ENCODE measurements around the gene VPS52.

The VPS52 gene

DNA sequence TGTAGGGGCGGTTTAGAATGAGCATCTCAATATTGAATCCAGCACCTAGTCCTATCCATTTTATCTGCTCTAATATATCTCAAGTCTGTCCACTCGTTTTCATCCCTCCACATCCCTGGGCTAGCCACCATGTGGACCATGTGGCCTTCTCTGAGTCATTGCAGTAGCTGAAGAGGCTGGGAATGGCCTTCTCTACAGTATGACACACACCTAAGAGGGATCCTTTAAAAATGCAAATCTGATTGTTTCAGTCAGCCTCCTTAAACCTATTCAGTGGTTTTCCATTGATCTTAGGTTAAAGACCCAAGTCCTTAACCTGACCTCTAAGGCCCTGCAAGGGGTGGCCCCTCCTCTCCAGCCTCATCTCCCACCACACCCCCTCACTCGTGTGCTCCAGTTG is 54.0 kb downstream of the VPS52 start:
- Histone ChIP-seq H3K27me3 (ENCODE audit: insufficient read depth, insufficient read length) (peaks cover 99% of the 10 kb centered on the region), H3K9me3 (ENCODE audit: insufficient read depth, low read length) (no peaks in the 10 kb centered on the region), H3K9ac (ENCODE audit: insufficient read length, low read depth) (no peak overlapping the region), H3K36me3 (ENCODE audit: insufficient read depth, insufficient read length, low read length) (no peaks in the 10 kb centered on the region), H3K4me1 (ENCODE audit: insufficient read depth, insufficient read length) (peaks cover 5% of the 10 kb centered on the region), H3K4me3 (ENCODE audit: insufficient read length, low read depth) (no peak overlapping the region)
- no peak for TF ChIP-seq YY1 (IDR thresholded peaks at IDR 0.05; ENCODE audit: insufficient read depth, insufficient read length)
- TF ChIP-seq SUZ12 (IDR thresholded peaks at IDR 0.05; ENCODE audit: extremely low read depth, insufficient read depth, insufficient read length), result no peak
- TF ChIP-seq ZNF274 (IDR thresholded peaks at IDR 0.05; ENCODE audit: low read depth, low read length), result no peak
- DNase-seq (ENCODE audit: low read depth, low spot score), result no peak

DNA sequence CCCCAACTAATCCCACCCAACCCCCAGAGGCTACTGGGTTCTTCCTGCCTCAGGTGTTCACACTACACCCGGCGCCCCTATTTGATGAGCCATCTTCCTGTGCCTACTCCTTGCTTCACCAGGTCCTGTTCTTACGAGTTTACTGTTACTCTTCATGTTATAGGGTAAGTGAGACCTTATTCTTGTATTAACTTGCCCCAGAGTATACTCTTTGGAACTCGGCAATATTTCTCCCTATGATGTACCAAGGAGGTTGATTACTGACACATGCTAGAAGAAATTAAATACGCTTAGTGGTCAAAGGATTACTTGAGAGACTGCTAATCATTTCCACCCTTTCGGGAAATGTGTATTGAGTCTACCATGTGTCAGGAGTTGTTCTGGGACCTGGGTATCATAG is 54.4 kb downstream of the VPS52 start:
- DNase-seq (ENCODE audit: low read depth, low spot score), result no peak

DNA sequence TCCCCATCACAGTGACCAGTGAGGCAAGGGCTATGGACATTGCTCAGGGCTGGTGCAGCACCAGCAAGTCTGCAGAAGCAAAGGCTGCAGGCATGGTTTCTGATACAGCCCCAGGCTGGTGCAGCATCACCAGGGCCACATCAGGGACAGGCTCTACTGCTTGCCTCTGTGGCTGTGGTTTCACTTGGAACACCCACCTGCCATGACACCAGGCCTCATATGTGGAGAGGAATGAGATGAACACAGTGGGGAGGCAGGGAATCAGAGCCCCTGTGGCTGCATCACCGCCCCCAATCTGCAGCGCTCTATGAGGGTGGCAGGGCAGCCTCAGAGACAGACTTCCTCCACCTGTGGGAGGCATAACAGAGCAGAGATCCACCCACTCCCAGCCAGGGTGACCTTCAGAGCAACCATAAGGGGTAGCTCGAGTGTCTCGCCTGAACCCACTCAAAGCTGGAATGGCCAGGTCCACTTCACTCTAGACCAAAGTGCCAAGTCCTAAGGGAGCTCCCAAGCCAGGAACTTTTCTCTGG is 55.5 kb downstream of the VPS52 start:
- peaks cover 95% of the 10 kb centered on the region for H3K27me3 ChIP-seq (ENCODE audit: insufficient read depth, insufficient read length)
- no peak overlapping the region for H3K4me3 ChIP-seq (ENCODE audit: insufficient read length, low read depth)

More for the DNA sequence above, 54.4 kb downstream of the VPS52 start:
- no peaks in the 10 kb centered on the region for H3K9me3 ChIP-seq (ENCODE audit: insufficient read depth, low read length)
- H3K27me3 ChIP-seq (ENCODE audit: insufficient read depth, insufficient read length), result peaks cover 99% of the 10 kb centered on the region
- no peak overlapping the region for H3K9ac ChIP-seq (ENCODE audit: insufficient read length, low read depth)
- H3K36me3 ChIP-seq (ENCODE audit: insufficient read depth, insufficient read length, low read length), result peaks cover under 1% of the 10 kb centered on the region
- no peak overlapping the region for H3K4me3 ChIP-seq (ENCODE audit: insufficient read length, low read depth)
- H3K4me1 ChIP-seq (ENCODE audit: insufficient read depth, insufficient read length), result peaks cover 5% of the 10 kb centered on the region
- no peak for TF ChIP-seq YY1 (IDR thresholded peaks at IDR 0.05; ENCODE audit: insufficient read depth, insufficient read length)
- TF ChIP-seq ZNF274 (IDR thresholded peaks at IDR 0.05; ENCODE audit: low read depth, low read length), result no peak
- no peak for TF ChIP-seq SUZ12 (IDR thresholded peaks at IDR 0.05; ENCODE audit: extremely low read depth, insufficient read depth, insufficient read length)

GRCh38 chr6:33215271-33216116 is 56.2 kb downstream of the VPS52 start:
- TF ChIP-seq ZNF274 (IDR thresholded peaks at IDR 0.05; ENCODE audit: low read depth, low read length) (no peak), SUZ12 (IDR thresholded peaks at IDR 0.05; ENCODE audit: extremely low read depth, insufficient read depth, insufficient read length) (no peak), YY1 (IDR thresholded peaks at IDR 0.05; ENCODE audit: insufficient read depth, insufficient read length) (no peak)
- Histone ChIP-seq H3K9me3 (ENCODE audit: insufficient read depth, low read length) (no peaks in the 10 kb centered on the region), H3K4me1 (ENCODE audit: insufficient read depth, insufficient read length) (peaks cover 5% of the 10 kb centered on the region), H3K27me3 (ENCODE audit: insufficient read depth, insufficient read length) (peaks cover 89% of the 10 kb centered on the region), H3K9ac (ENCODE audit: insufficient read length, low read depth) (no peak overlapping the region), H3K4me3 (ENCODE audit: insufficient read length, low read depth) (no peak overlapping the region), H3K36me3 (ENCODE audit: insufficient read depth, insufficient read length, low read length) (peaks cover 9% of the 10 kb centered on the region)
- no peak for DNase-seq (ENCODE audit: low read depth, low spot score)

More for the DNA sequence above, 55.5 kb downstream of the VPS52 start:
- no peak for DNase-seq (ENCODE audit: low read depth, low spot score)
- TF ChIP-seq ZNF274 (IDR thresholded peaks at IDR 0.05; ENCODE audit: low read depth, low read length) (no peak), YY1 (IDR thresholded peaks at IDR 0.05; ENCODE audit: insufficient read depth, insufficient read length) (no peak), SUZ12 (IDR thresholded peaks at IDR 0.05; ENCODE audit: extremely low read depth, insufficient read depth, insufficient read length) (no peak)
- H3K9me3 ChIP-seq (ENCODE audit: insufficient read depth, low read length), result no peaks in the 10 kb centered on the region
- H3K36me3 ChIP-seq (ENCODE audit: insufficient read depth, insufficient read length, low read length), result peaks cover 6% of the 10 kb centered on the region
- no peak overlapping the region for H3K9ac ChIP-seq (ENCODE audit: insufficient read length, low read depth)
- H3K4me1 ChIP-seq (ENCODE audit: insufficient read depth, insufficient read length), result peaks cover 5% of the 10 kb centered on the region

DNA sequence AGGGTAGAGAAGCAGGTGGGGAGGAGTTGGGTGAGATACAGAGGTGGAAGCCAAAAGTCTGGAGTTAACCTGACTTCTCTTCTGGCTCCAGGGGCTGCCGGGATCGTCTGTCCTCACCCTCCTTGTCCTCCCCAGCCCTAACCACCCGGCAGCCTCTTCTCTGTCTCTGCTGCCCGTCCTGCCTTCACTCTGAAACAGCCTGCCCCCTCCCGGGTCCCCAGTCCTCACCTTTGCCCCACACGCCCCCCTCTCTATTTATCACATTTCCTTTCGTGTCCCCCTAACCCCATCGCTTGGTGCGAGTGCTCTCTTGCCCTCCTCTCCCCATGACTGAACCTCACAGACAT is 57.7 kb downstream of the VPS52 start:
- H3K4me3 ChIP-seq (ENCODE audit: insufficient read length, low read depth), result peak overlapping the region; percentile 51
- no peak for TF ChIP-seq YY1 (IDR thresholded peaks at IDR 0.05; ENCODE audit: insufficient read depth, insufficient read length)
- no peak for TF ChIP-seq SUZ12 (IDR thresholded peaks at IDR 0.05; ENCODE audit: extremely low read depth, insufficient read depth, insufficient read length)
- no peak for TF ChIP-seq ZNF274 (IDR thresholded peaks at IDR 0.05; ENCODE audit: low read depth, low read length)
- H3K4me1 ChIP-seq (ENCODE audit: insufficient read depth, insufficient read length), result peaks cover 5% of the 10 kb centered on the region
- peaks cover 81% of the 10 kb centered on the region for H3K27me3 ChIP-seq (ENCODE audit: insufficient read depth, insufficient read length)
- DNase-seq (ENCODE audit: low read depth, low spot score), result no peak
- H3K36me3 ChIP-seq (ENCODE audit: insufficient read depth, insufficient read length, low read length), result peaks cover 21% of the 10 kb centered on the region
- no peak overlapping the region for H3K9ac ChIP-seq (ENCODE audit: insufficient read length, low read depth)
- no peaks in the 10 kb centered on the region for H3K9me3 ChIP-seq (ENCODE audit: insufficient read depth, low read length)

- Histone ChIP-seq H3K4me1 (ENCODE audit: insufficient read depth, insufficient read length) (peaks cover 5% of the 10 kb centered on the region), H3K27me3 (ENCODE audit: insufficient read depth, insufficient read length) (peaks cover 76% of the 10 kb centered on the region), H3K4me3 (ENCODE audit: insufficient read length, low read depth) (peak overlapping the region; percentile 51), H3K36me3 (ENCODE audit: insufficient read depth, insufficient read length, low read length) (peaks cover 21% of the 10 kb centered on the region), H3K9ac (ENCODE audit: insufficient read length, low read depth) (peak overlapping the region; percentile 80), H3K9me3 (ENCODE audit: insufficient read depth, low read length) (no peaks in the 10 kb centered on the region)
- TF ChIP-seq YY1 (IDR thresholded peaks at IDR 0.05; ENCODE audit: insufficient read depth, insufficient read length) (no peak), SUZ12 (IDR thresholded peaks at IDR 0.05; ENCODE audit: extremely low read depth, insufficient read depth, insufficient read length) (peak; percentile 60), ZNF274 (IDR thresholded peaks at IDR 0.05; ENCODE audit: low read depth, low read length) (no peak)
- DNase-seq (ENCODE audit: low read depth, low spot score), result no peak
These were observed 58.3 kb downstream of the VPS52 start for GRCh38 chr6:33213166-33213988.

- TF ChIP-seq YY1 (IDR thresholded peaks at IDR 0.05; ENCODE audit: insufficient read depth, insufficient read length) (no peak), SUZ12 (IDR thresholded peaks at IDR 0.05; ENCODE audit: extremely low read depth, insufficient read depth, insufficient read length) (no peak), ZNF274 (IDR thresholded peaks at IDR 0.05; ENCODE audit: low read depth, low read length) (no peak)
- Histone ChIP-seq H3K4me3 (ENCODE audit: insufficient read length, low read depth) (peak overlapping the region; percentile 51), H3K4me1 (ENCODE audit: insufficient read depth, insufficient read length) (peaks cover 5% of the 10 kb centered on the region), H3K9ac (ENCODE audit: insufficient read length, low read depth) (peak overlapping the region; percentile 80), H3K9me3 (ENCODE audit: insufficient read depth, low read length) (no peaks in the 10 kb centered on the region), H3K27me3 (ENCODE audit: insufficient read depth, insufficient read length) (peaks cover 71% of the 10 kb centered on the region), H3K36me3 (ENCODE audit: insufficient read depth, insufficient read length, low read length) (peaks cover 21% of the 10 kb centered on the region)
- DNase-seq (ENCODE audit: low read depth, low spot score), result no peak
These were observed 58.9 kb downstream of the VPS52 start for GRCh38 chr6:33212857-33213165.

All from NT2/D1 (cell line).